ENCODE results near the gene CREB3L4. TPM values are rescaled to one million over a fixed set of nuclear protein-coding genes. Genes with fewer than 3 reads are reported as not detected.

Gene CREB3L4
- total RNA-seq, 2 donors from 2014 or later: 109 to 386 TPM

GRCh38 chr1:153933430-153933829, 34.3 kb upstream of the CREB3L4 start:
- intact Hi-C loops (cut with DNase I): no loop called here
- Histone ChIP-seq H3K4me3 (no peak overlapping the region), H3K27ac (no peak overlapping the region), H3K4me1 (replicated peaks) (no peaks in the 10 kb centered on the region), H3K27me3 (replicated peaks; ENCODE audit: insufficient read depth) (no peaks in the 10 kb centered on the region), H3K36me3 (peaks cover 14 to 40% of the 10 kb centered on the region in 2 donors), H3K9me3 (no peaks in the 10 kb centered on the region)
- 93% methylated on average over 14 of the region's 14 CpGs for WGBS
- DNase-seq (ENCODE audit: low spot score): no peak
- TF ChIP-seq POLR2AphosphoS5 (IDR thresholded peaks at IDR 0.05): no peak
- no peak for TF ChIP-seq CTCF (IDR thresholded peaks at IDR 0.05)
- TF ChIP-seq POLR2A (IDR thresholded peaks at IDR 0.05): no peak

DNA sequence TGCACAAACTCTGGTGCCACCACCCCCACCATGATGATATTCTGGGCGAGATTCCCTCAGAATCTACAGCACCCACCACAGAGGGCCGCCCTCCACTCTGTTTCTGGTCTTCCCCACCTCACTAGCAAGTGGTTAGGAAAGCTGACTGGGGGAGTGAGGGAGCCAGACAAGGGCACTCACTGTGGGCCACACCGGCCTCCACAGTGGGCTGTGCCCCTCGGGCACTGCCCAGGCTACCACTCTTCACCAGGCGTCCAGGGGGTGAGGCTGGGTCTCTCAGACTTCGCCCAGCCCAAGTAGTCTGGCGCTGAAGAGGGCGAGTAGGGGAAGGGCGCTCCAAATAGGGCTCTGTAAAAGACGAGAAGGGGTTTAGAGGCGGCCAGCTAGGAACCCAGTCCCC, 33.7 kb upstream of the CREB3L4 start:
- Histone ChIP-seq H3K4me3 (no peak overlapping the region), H3K4me1 (replicated peaks) (no peaks in the 10 kb centered on the region), H3K27ac (no peak overlapping the region), H3K36me3 (peaks cover 14 to 40% of the 10 kb centered on the region in 2 donors), H3K9me3 (no peaks in the 10 kb centered on the region), H3K27me3 (replicated peaks; ENCODE audit: insufficient read depth) (no peaks in the 10 kb centered on the region)
- no peak for DNase-seq (ENCODE audit: low spot score)
- TF ChIP-seq POLR2AphosphoS5 (IDR thresholded peaks at IDR 0.05) (no peak), POLR2A (IDR thresholded peaks at IDR 0.05) (no peak), CTCF (IDR thresholded peaks at IDR 0.05) (no peak)
- 94% methylated on average over 11 of the region's 11 CpGs for WGBS
- intact Hi-C loops (cut with DNase I): no loop called here

DNA sequence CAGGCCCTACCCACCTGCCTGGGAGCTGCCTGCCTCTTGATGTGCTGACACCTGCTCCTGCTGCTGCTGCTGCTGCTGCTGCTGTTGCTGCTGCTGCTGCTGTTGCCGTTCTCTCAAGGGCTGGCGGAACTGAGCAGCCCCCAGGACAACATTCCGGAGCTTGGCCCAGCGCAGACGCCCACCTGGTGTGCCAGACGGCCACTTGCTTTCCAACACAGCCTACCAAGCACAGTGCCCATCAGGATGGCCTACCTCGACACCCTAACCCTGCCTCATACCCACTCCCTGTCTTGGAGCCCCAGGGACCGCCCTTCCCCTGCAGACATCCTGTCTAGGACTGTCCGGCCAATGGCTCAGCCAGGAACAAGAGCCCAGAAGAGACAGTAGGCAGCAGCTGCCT, 33.0 kb upstream of the CREB3L4 start:
- Histone ChIP-seq H3K9me3 (no peaks in the 10 kb centered on the region), H3K4me3 (no peak overlapping the region), H3K36me3 (peaks cover 14 to 40% of the 10 kb centered on the region in 2 donors), H3K27ac (no peak overlapping the region), H3K4me1 (replicated peaks) (no peaks in the 10 kb centered on the region), H3K27me3 (replicated peaks; ENCODE audit: insufficient read depth) (no peaks in the 10 kb centered on the region)
- 98% methylated on average over 9 of the region's 9 CpGs for WGBS
- intact Hi-C loops (cut with DNase I): no loop called here
- TF ChIP-seq POLR2A (IDR thresholded peaks at IDR 0.05): no peak
- TF ChIP-seq CTCF (IDR thresholded peaks at IDR 0.05): no peak
- TF ChIP-seq POLR2AphosphoS5 (IDR thresholded peaks at IDR 0.05): no peak
- DNase-seq (ENCODE audit: low spot score): no peak

- 95% methylated on average over 12 of the region's 12 CpGs for WGBS
- no peak overlapping the region for H3K27ac ChIP-seq
- intact Hi-C loops (cut with DNase I): no loop called here
- no peak for TF ChIP-seq CTCF (IDR thresholded peaks at IDR 0.05)
- TF ChIP-seq POLR2A (IDR thresholded peaks at IDR 0.05): no peak
- TF ChIP-seq POLR2AphosphoS5 (IDR thresholded peaks at IDR 0.05): no peak
- H3K36me3 ChIP-seq: peaks cover 10 to 40% of the 10 kb centered on the region in 2 donors
- H3K4me3 ChIP-seq: no peak overlapping the region
- H3K4me1 ChIP-seq (replicated peaks): no peaks in the 10 kb centered on the region
- no peaks in the 10 kb centered on the region for H3K27me3 ChIP-seq (replicated peaks; ENCODE audit: insufficient read depth)
- H3K9me3 ChIP-seq: no peaks in the 10 kb centered on the region
- DNase-seq (ENCODE audit: low spot score): no peak
Observed at GRCh38 chr1:153936011-153936802, 31.5 kb upstream of the CREB3L4 start.

- no peaks in the 10 kb centered on the region for H3K27me3 ChIP-seq (replicated peaks; ENCODE audit: insufficient read depth)
- DNase-seq (ENCODE audit: low spot score): no peak
- intact Hi-C loops (cut with DNase I): no loop called here
- H3K4me1 ChIP-seq (replicated peaks): no peaks in the 10 kb centered on the region
- H3K4me3 ChIP-seq: no peak overlapping the region
- TF ChIP-seq POLR2A (IDR thresholded peaks at IDR 0.05) (no peak), CTCF (IDR thresholded peaks at IDR 0.05) (no peak), POLR2AphosphoS5 (IDR thresholded peaks at IDR 0.05) (no peak)
- no peaks in the 10 kb centered on the region for H3K9me3 ChIP-seq
- no peak overlapping the region for H3K27ac ChIP-seq
- peaks cover 10 to 37% of the 10 kb centered on the region in 2 donors for H3K36me3 ChIP-seq
- 97% methylated on average over 10 of the region's 10 CpGs for WGBS
Observed at GRCh38 chr1:153937331-153937730, 30.4 kb upstream of the CREB3L4 start.
